HCT116 (cell line): Measurements from ENCODE around the gene R3HDML. TPM values are rescaled to one million over a fixed set of nuclear protein-coding genes. Genes with fewer than 3 reads are reported as not detected.

Experiments used
- ATAC-seq: fragments of 200-7000 bp; cut with Tn5 transposase; 2 replicates; pipeline ENCODE4 v1.9.1; 2020; ENCODE audit warnings: mild to moderate bottlenecking, moderate library complexity
- BruUV-seq: library from RNA; stranded (reverse); fragments of 400-500 nt; replicated peaks from 2 replicates; lab custom pipeline; 2021; lab: Mats Ljungman, UMichigan
- CTCF ChIA-PET: fragments of 300-600 bp; sonication (Branson Sonifier 250); formaldehyde crosslinking; loops from one replicate; lab custom pipeline; 2021; ENCODE audit warnings: antibody characterized with exemption; lab: Charles Lee
- POLR2A ChIA-PET: fragments of 300-600, 350-600 bp; sonication (Branson Sonifier 250); formaldehyde crosslinking; loops from one replicate; lab custom pipeline; 2021; ENCODE audit warnings: antibody characterized with exemption; lab: Charles Lee
- RAD21 ChIA-PET, 2 experiments: fragments of 300-600 bp; sonication (Branson Sonifier 250); formaldehyde crosslinking; loops; one replicate each; lab custom pipeline; 2023; ENCODE audit warnings: low total read pairs in 2 of 2; ENCODE audit not compliant: uncharacterized antibody in 2 of 2, unreplicated experiment in 2 of 2, low non-redundant PET in 1 of 2; lab: Charles Lee
- DNase-seq: peaks from one replicate; pipeline ENCODE4 v3.0.0-alpha.2; 2010; ENCODE audit warnings: low read depth, low spot score
- H2AFZ ChIP-seq: fragments of 200-600 bp; shearing (Covaris generic), sonication (generic); 2 replicates; pipeline ENCODE4 v1.6.1; 2017; ENCODE audit warnings: low read depth, mixed run types, mixed read lengths, antibody characterized with exemption, low read length; ENCODE audit not compliant: poor library complexity, severe bottlenecking
- H3K27ac ChIP-seq: 2 replicates; pipeline ENCODE4 v1.5.1; 2012; ENCODE audit warnings: low read depth, low read length
- H3K27me3 ChIP-seq: fragments of 200-600 bp; sonication (generic); 2 replicates; pipeline ENCODE4 v1.6.1; 2016; ENCODE audit warnings: mixed run types, low read length, mixed read lengths; ENCODE audit not compliant: insufficient read depth
- H3K36me3 ChIP-seq, 2 experiments: fragments of 200-500 bp in 1 of 2; fragments of 200-600 bp in 1 of 2; sonication (Bioruptor generic) in 1 of 2; sonication (generic) in 1 of 2; 2 replicates each; pipeline versions ENCODE4 v1.5.1 to v1.6.1; 2014 to 2016; ENCODE audit warnings: low read length in 2 of 2, inconsistent platforms in 1 of 2, mixed read lengths in 1 of 2, mixed run types in 1 of 2; ENCODE audit not compliant: insufficient read depth in 2 of 2, control insufficient read depth in 1 of 2
- H3K4me1 ChIP-seq, 2 experiments: fragments of 200-600 bp in 1 of 2; sonication (generic) in 1 of 2; 2 replicates each; pipeline versions ENCODE4 v1.5.1 to v1.6.1; 2012 to 2017; ENCODE audit warnings: low read length in 2 of 2, inconsistent platforms in 1 of 2, mild to moderate bottlenecking in 1 of 2, mixed read lengths in 1 of 2, mixed run types in 1 of 2, moderate library complexity in 1 of 2; ENCODE audit not compliant: insufficient read depth in 2 of 2, control insufficient read depth in 1 of 2
- H3K4me2 ChIP-seq: fragments of 200-600 bp; sonication (generic); 2 replicates; pipeline ENCODE4 v1.6.1; 2017; ENCODE audit warnings: mixed run types, low read length, mixed read lengths
- H3K4me3 ChIP-seq, 2 experiments: fragments of 200-600 bp in 1 of 2; sonication (generic) in 1 of 2; replicated peaks in 1 of 2; 2 replicates each; pipeline ENCODE4 v1.5.1; 2011 to 2016; ENCODE audit warnings: low read length in 2 of 2, control low read depth in 1 of 2, low read depth in 1 of 2, mild to moderate bottlenecking in 1 of 2, mixed read lengths in 1 of 2, mixed run types in 1 of 2
- H3K79me2 ChIP-seq: fragments of 200-600 bp; sonication (generic); 2 replicates; pipeline ENCODE4 v1.6.1; 2017; ENCODE audit warnings: mild to moderate bottlenecking, mixed run types, low read length, moderate library complexity, mixed read lengths; ENCODE audit not compliant: insufficient read depth
- H3K9ac ChIP-seq: fragments of 200-600 bp; sonication (generic); 2 replicates; pipeline ENCODE4 v1.6.1; 2016; ENCODE audit warnings: low read length, mixed read lengths
- H3K9me2 ChIP-seq: fragments of 200-600 bp; sonication (generic), shearing (Covaris generic); 2 replicates; pipeline ENCODE4 v1.6.1; 2017; ENCODE audit warnings: mixed run types, mild to moderate bottlenecking, moderate library complexity; ENCODE audit not compliant: insufficient read depth
- H3K9me3 ChIP-seq, 2 experiments: fragments of 200-500 bp in 1 of 2; fragments of 200-600 bp in 1 of 2; sonication (Bioruptor generic) in 1 of 2; sonication (generic) in 1 of 2; 2 replicates each; pipeline ENCODE4 v1.6.1; 2014 to 2017; ENCODE audit warnings: low read length in 2 of 2, mixed read lengths in 2 of 2, inconsistent platforms in 1 of 2, low read depth in 1 of 2, mild to moderate bottlenecking in 1 of 2, mixed run types in 1 of 2, moderate library complexity in 1 of 2; ENCODE audit not compliant: control insufficient read depth in 1 of 2, insufficient read depth in 1 of 2
- H4K20me1 ChIP-seq: fragments of 200-600 bp; sonication (generic), shearing (Covaris generic); 2 replicates; pipeline ENCODE4 v1.6.1; 2017; ENCODE audit warnings: mixed run types, mild to moderate bottlenecking, moderate library complexity; ENCODE audit not compliant: insufficient read depth
- ATF3 ChIP-seq: IDR thresholded peaks from 2 replicates; pipeline ENCODE4 v1.6.1; 2012
- CBX3 ChIP-seq: IDR thresholded peaks from 2 replicates; pipeline ENCODE4 v1.6.1; 2012; ENCODE audit warnings: low read depth
- EGR1 ChIP-seq: IDR thresholded peaks from 2 replicates; pipeline ENCODE4 v1.6.1; 2012; ENCODE audit warnings: low read depth
- ELF1 ChIP-seq: IDR thresholded peaks from 2 replicates; pipeline ENCODE4 v1.6.1; 2012; ENCODE audit warnings: low read depth, borderline replicate concordance
- EZH2 ChIP-seq: fragments of 200-600 bp; sonication (generic); IDR thresholded peaks from 2 replicates; pipeline ENCODE4 v1.6.1; 2017; ENCODE audit warnings: antibody characterized with exemption, mixed run types
- EZH2phosphoT487 ChIP-seq: fragments of 200-600 bp; IDR thresholded peaks from 2 replicates; pipeline ENCODE4 v1.6.1; 2018; ENCODE audit warnings: antibody characterized with exemption, borderline replicate concordance
- FOSL1 ChIP-seq: IDR thresholded peaks from 2 replicates; pipeline ENCODE4 v1.6.1; 2012; ENCODE audit warnings: low read depth
- POLR2A ChIP-seq: IDR thresholded peaks from 2 replicates; pipeline ENCODE4 v1.7.0; 2011; ENCODE audit warnings: borderline replicate concordance; ENCODE audit not compliant: insufficient read depth, insufficient read length; ENCODE audit errors: extremely low read depth
- POLR2AphosphoS5 ChIP-seq: IDR thresholded peaks from 2 replicates; pipeline ENCODE4 v1.6.1; 2011; ENCODE audit warnings: mild to moderate bottlenecking, low read depth, low read length, moderate library complexity
- RAD21 ChIP-seq: IDR thresholded peaks from 2 replicates; pipeline ENCODE4 v1.6.1; 2012; ENCODE audit warnings: low read depth, mild to moderate bottlenecking
- SIN3A ChIP-seq: IDR thresholded peaks from 2 replicates; pipeline ENCODE4 v1.6.1; 2012; ENCODE audit warnings: low read depth
- SP1 ChIP-seq: IDR thresholded peaks from 2 replicates; pipeline ENCODE4 v1.6.1; 2012; ENCODE audit warnings: low read depth
- SRF ChIP-seq: IDR thresholded peaks from 2 replicates; pipeline ENCODE4 v1.6.1; 2012; ENCODE audit warnings: low read depth
- TCF7L2 ChIP-seq: IDR thresholded peaks from 2 replicates; pipeline ENCODE4 v1.7.0; 2011; ENCODE audit warnings: borderline replicate concordance, inconsistent platforms; ENCODE audit not compliant: insufficient read depth, insufficient read length; ENCODE audit errors: extremely low read depth
- YY1 ChIP-seq: IDR thresholded peaks from 2 replicates; pipeline ENCODE4 v1.6.1; 2011; ENCODE audit warnings: low read length, low read depth, moderate library complexity, mild to moderate bottlenecking; ENCODE audit not compliant: insufficient replicate concordance; ENCODE audit errors: extremely low read depth
- ZNF274 ChIP-seq: fragments of 200-500 bp; sonication (Bioruptor generic); IDR thresholded peaks from 2 replicates; pipeline ENCODE4 v1.6.1; 2014; ENCODE audit warnings: mild to moderate bottlenecking, low read depth, low read length, inconsistent platforms
- intact Hi-C: fragments of 100-400 bp; cut with micrococcal nuclease; formaldehyde crosslinking; loops from 2 replicates; pipeline ENCODE4 v1.10.0; 2022
- total RNA-seq: library from RNA; stranded (reverse); gene quantifications from one replicate; pipeline ENCODE4 v1.2.1, GENCODE V29; 2021; ENCODE audit not compliant: unreplicated experiment

Gene R3HDML
- total RNA-seq, 1 experiment from 2014 or later = not detected

- BruUV-seq = no TSS peak
- H3K4me2 ChIP-seq = no peak overlapping the region
- ATAC-seq = no peak
- no peaks in the 10 kb centered on the region; a peak in 1 of 4 replicates for H3K4me1 ChIP-seq
- ChIA-PET POLR2A (no interaction called here), RAD21 (no interaction called here), CTCF (no interaction called here)
- no peaks in the 10 kb centered on the region for H3K9me3 ChIP-seq
- no peaks in the 10 kb centered on the region for H3K79me2 ChIP-seq
- H3K4me3 ChIP-seq = no peak overlapping the region
- H3K27me3 ChIP-seq = no peaks in the 10 kb centered on the region
- no peaks in the 10 kb centered on the region for H3K9me2 ChIP-seq
- intact Hi-C loops = no loop called here
- no peak overlapping the region for H3K27ac ChIP-seq
- no peak for DNase-seq
- TF ChIP-seq SIN3A (no peak), ELF1 (no peak), SRF (no peak), TCF7L2 (no peak), POLR2A (no peak), EZH2phosphoT487 (no peak), ATF3 (no peak), EGR1 (no peak), POLR2AphosphoS5 (no peak), YY1 (no peak), RAD21 (no peak), SP1 (no peak), FOSL1 (no peak), EZH2 (no peak), CBX3 (no peak), ZNF274 (no peak)
- no peak overlapping the region for H3K9ac ChIP-seq
- no peaks in the 10 kb centered on the region for H3K36me3 ChIP-seq
- H4K20me1 ChIP-seq = no peaks in the 10 kb centered on the region
- H2AFZ ChIP-seq = no peak overlapping the region
Measured at GRCh38 chr20:44304383-44304782, 32.5 kb upstream of the R3HDML start.
